Muscle of leg (tissue), 11 donors: ENCODE measurements around the gene CKAP2. TPM values are rescaled to one million over a fixed set of nuclear protein-coding genes. Genes with fewer than 3 reads are reported as not detected.
"Not testable (repeated sequence)": the region's sequence is repeated elsewhere in the genome, so short reads cannot be mapped to it uniquely, and the experiment has no call there.

ENCODE experiments used
- DNase-seq: peaks from one replicate; pipeline ENCODE4 v3.0.0; 2013
- H3K27ac ChIP-seq: one replicate; pipeline ENCODE4 v1.5.1; 2013; ENCODE audit warnings: mild to moderate bottlenecking, low read length, control low read depth
- H3K27me3 ChIP-seq: one replicate; pipeline ENCODE4 v1.6.1; 2013; ENCODE audit warnings: low read length; ENCODE audit not compliant: control insufficient read depth, insufficient read depth
- H3K36me3 ChIP-seq: one replicate; pipeline ENCODE4 v1.6.1; 2013; ENCODE audit warnings: low read length; ENCODE audit not compliant: control insufficient read depth, insufficient read depth
- H3K4me1 ChIP-seq: one replicate; pipeline ENCODE4 v1.6.1; 2013; ENCODE audit warnings: low read length; ENCODE audit not compliant: control insufficient read depth, insufficient read depth
- H3K4me3 ChIP-seq: one replicate; pipeline ENCODE4 v1.5.1; 2013; ENCODE audit warnings: low read length, control low read depth
- H3K9me3 ChIP-seq: replicated peaks from 2 replicates; pipeline ENCODE4 v1.6.1; 2013; ENCODE audit warnings: low read depth, low read length; ENCODE audit not compliant: control insufficient read depth
- WGBS: methylation state at CpG from one replicate; pipeline ENCODE4 v1.1.5; 2013; ENCODE audit warnings: missing lambda C conversion rate; ENCODE audit not compliant: insufficient coverage; 5-methylcytosine and 5-hydroxymethylcytosine counted together
- polyA plus RNA-seq, 8 donors: library from polyadenylated mRNA; unstranded; fragments of 120-200 nt; gene quantifications; one replicate each; pipeline versions ENCODE4 v1.2.1 to v1.2.3, GENCODE V29; 2013; ENCODE audit warnings: inconsistent platforms in 1 of 8, low replicate concordance in 1 of 8; ENCODE audit not compliant: insufficient read length in 8 of 8, insufficient read depth in 1 of 8
- total RNA-seq: library from RNA; stranded (reverse); fragments of 120-200 nt; gene quantifications from one replicate; pipeline ENCODE4 v1.2.4, GENCODE V29; 2013

CKAP2 gene
- total and polyA plus RNA-seq, 9 donors: 20.3 to 42.4 (median 37.2) TPM

DNA sequence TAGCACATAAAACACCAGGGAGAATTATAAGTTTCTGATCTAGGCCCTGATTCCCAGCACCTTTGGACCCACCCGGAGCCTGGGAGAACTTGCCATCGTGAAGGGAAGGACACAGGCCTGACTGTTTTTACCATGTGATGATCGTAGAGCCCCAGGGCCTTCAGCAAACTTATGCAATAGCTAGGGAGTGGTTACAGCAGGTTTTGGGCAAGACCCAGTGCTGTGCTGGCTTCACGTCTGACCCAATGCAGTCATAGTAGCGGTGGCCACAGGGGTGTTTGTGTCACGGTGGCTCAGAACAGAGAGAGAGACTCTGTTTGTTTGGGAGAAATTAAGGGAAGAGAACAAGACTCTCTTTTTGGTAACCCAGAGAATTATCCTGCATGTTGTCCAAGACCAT is 68.0 kb downstream of the CKAP2 start:
- not testable (repeated sequence) for H3K4me3 ChIP-seq, H3K27me3 ChIP-seq, H3K4me1 ChIP-seq, DNase-seq, H3K9me3 ChIP-seq, H3K27ac ChIP-seq, H3K36me3 ChIP-seq
- no CpG with 5 or more reads among the region's 6 CpGs for WGBS

Other genes starting within 250 kb of the CKAP2 start
- gene THSD1, start 49.3 kb upstream of the CKAP2 start, total RNA-seq: 20.7 TPM
- gene THSD1, start 49.3 kb upstream of the CKAP2 start, polyA plus RNA-seq: 10 to 100 TPM; 18.3 to 21.9 (median 19.6) TPM
- gene VPS36, start 4.8 kb upstream of the CKAP2 start, total RNA-seq: 35.9 TPM
- 10 to 100 TPM; 35.4 to 54.0 (median 40.9) TPM for gene VPS36, start 4.8 kb upstream of the CKAP2 start, polyA plus RNA-seq
- 4.3 TPM for gene HNRNPA1L2, start 187.0 kb downstream of the CKAP2 start, total RNA-seq
- 10 to 100 TPM in 4 of 8 donors, 1 to 10 TPM in 4; 9.1 to 13.0 (median 10.3) TPM for gene HNRNPA1L2, start 187.0 kb downstream of the CKAP2 start, polyA plus RNA-seq
- 33.6 TPM for gene SUGT1, start 197.4 kb downstream of the CKAP2 start, total RNA-seq
- gene SUGT1, start 197.4 kb downstream of the CKAP2 start, polyA plus RNA-seq: 10 to 100 TPM; 34.1 to 42.7 (median 36.3) TPM